IMR-90 (cell line): Measurements from ENCODE around the gene CHRM1. TPM values are rescaled to one million over a fixed set of nuclear protein-coding genes. Genes with fewer than 3 reads are reported as not detected.

Experiments
- ATAC-seq: fragments of 200-7000 bp; cut with Tn5 transposase; 2 replicates; pipeline ENCODE4 v1.9.1; 2020; ENCODE audit warnings: low read depth, mild to moderate bottlenecking, moderate library complexity
- BruUV-seq: library from RNA; stranded (reverse); fragments of 400-500 nt; replicated peaks from 2 replicates; lab custom pipeline; 2021; lab: Mats Ljungman, UMichigan
- CTCF ChIA-PET: fragments of 300-600 bp; formaldehyde crosslinking; extraction: SDS; loops from one replicate; lab custom pipeline; 2021; ENCODE audit warnings: antibody characterized with exemption; lab: Yijun Ruan, JAX
- POLR2A ChIA-PET: fragments of 300-600 bp; sonication (Branson Sonifier 250); formaldehyde crosslinking; loops from one replicate; lab custom pipeline; 2022; ENCODE audit warnings: antibody characterized with exemption; ENCODE audit not compliant: unreplicated experiment; lab: Charles Lee
- DNase-seq: peaks from one replicate; pipeline ENCODE4 v3.0.0; 2013
- H2AFZ ChIP-seq: replicated peaks from 2 replicates; pipeline ENCODE3; 2013; ENCODE audit warnings: low read length, mild to moderate bottlenecking; ENCODE audit not compliant: poor library complexity
- H2AK5ac ChIP-seq: 2 replicates; pipeline ENCODE4 v1.6.1; 2013; ENCODE audit warnings: low read depth, low read length, inconsistent platforms
- H2AK9ac ChIP-seq: replicated peaks from 2 replicates; pipeline ENCODE3; 2013; ENCODE audit warnings: mild to moderate bottlenecking, low read depth, low read length, moderate library complexity; ENCODE audit not compliant: poor library complexity
- H2BK120ac ChIP-seq: 2 replicates; pipeline ENCODE4 v1.6.1; 2013; ENCODE audit warnings: low read depth, low read length, inconsistent platforms
- H2BK15ac ChIP-seq: 3 replicates; pipeline ENCODE4 v1.6.1; 2013; ENCODE audit warnings: low read depth, low read length, inconsistent platforms
- H2BK20ac ChIP-seq: 2 replicates; pipeline ENCODE4 v1.6.1; 2013; ENCODE audit warnings: low read depth, mild to moderate bottlenecking, inconsistent platforms, low read length, moderate library complexity
- H2BK5ac ChIP-seq: 2 replicates; pipeline ENCODE4 v1.6.1; 2013; ENCODE audit warnings: mild to moderate bottlenecking, low read depth, low read length, inconsistent platforms; ENCODE audit not compliant: poor library complexity, severe bottlenecking
- H3K14ac ChIP-seq: replicated peaks from 2 replicates; pipeline ENCODE4 v1.6.1; 2013; ENCODE audit warnings: low read depth, low read length, inconsistent platforms
- H3K18ac ChIP-seq: 2 replicates; pipeline ENCODE4 v1.6.1; 2013; ENCODE audit warnings: low read depth, low read length, control low read depth
- H3K23ac ChIP-seq: 2 replicates; pipeline ENCODE4 v1.6.1; 2013; ENCODE audit warnings: low read depth, low read length, inconsistent platforms
- H3K27ac ChIP-seq: 2 replicates; pipeline ENCODE4 v1.5.1; 2013; ENCODE audit warnings: mild to moderate bottlenecking, control low read depth, low read length; ENCODE audit not compliant: insufficient read depth
- H3K27me3 ChIP-seq: 2 replicates; pipeline ENCODE4 v1.6.1; 2013; ENCODE audit warnings: low read length; ENCODE audit not compliant: control insufficient read depth, insufficient read depth
- H3K36me3 ChIP-seq: 2 replicates; pipeline ENCODE4 v1.6.1; 2013; ENCODE audit warnings: low read length, mixed read lengths; ENCODE audit not compliant: control insufficient read depth, insufficient read depth
- H3K4ac ChIP-seq: 2 replicates; pipeline ENCODE4 v1.6.1; 2013; ENCODE audit warnings: low read depth, low read length, inconsistent platforms
- H3K4me1 ChIP-seq: 2 replicates; pipeline ENCODE4 v1.6.1; 2013; ENCODE audit warnings: low read length, mixed read lengths; ENCODE audit not compliant: control insufficient read depth, insufficient read depth
- H3K4me2 ChIP-seq: 2 replicates; pipeline ENCODE4 v1.6.1; 2013; ENCODE audit warnings: low read depth, mild to moderate bottlenecking, control low read depth, low read length, moderate library complexity
- H3K4me3 ChIP-seq: 2 replicates; pipeline ENCODE4 v1.5.1; 2013; ENCODE audit warnings: low read depth, mild to moderate bottlenecking, control low read depth, low read length, moderate library complexity; ENCODE audit not compliant: insufficient read depth
- H3K56ac ChIP-seq: 2 replicates; pipeline ENCODE4 v1.6.1; 2013; ENCODE audit warnings: low read length, inconsistent platforms; ENCODE audit not compliant: insufficient read depth; ENCODE audit errors: extremely low read depth
- H3K79me1 ChIP-seq, 2 experiments: 2 replicates each; pipeline ENCODE4 v1.6.1; 2013; ENCODE audit warnings: low read length in 2 of 2, inconsistent platforms in 1 of 2, low read depth in 1 of 2
- H3K9ac ChIP-seq: 2 replicates; pipeline ENCODE4 v1.6.1; 2013; ENCODE audit warnings: low read depth, low read length, control low read depth
- H3K9me1 ChIP-seq: 2 replicates; pipeline ENCODE4 v1.6.1; 2013; ENCODE audit warnings: low read length, inconsistent platforms; ENCODE audit not compliant: insufficient read depth
- H3K9me3 ChIP-seq: 2 replicates; pipeline ENCODE4 v1.6.1; 2013; ENCODE audit warnings: low read length; ENCODE audit not compliant: control insufficient read depth, insufficient read depth
- H4K20me1 ChIP-seq: 2 replicates; pipeline ENCODE4 v1.6.1; 2013; ENCODE audit warnings: low read length, inconsistent platforms; ENCODE audit not compliant: insufficient read depth
- H4K5ac ChIP-seq: 2 replicates; pipeline ENCODE4 v1.6.1; 2013; ENCODE audit warnings: mild to moderate bottlenecking, low read depth, low read length, control low read depth
- H4K8ac ChIP-seq, 2 experiments: 2 replicates each; pipeline ENCODE4 v1.6.1; 2013; ENCODE audit warnings: low read depth in 2 of 2, low read length in 2 of 2, control low read depth in 1 of 2, inconsistent platforms in 1 of 2
- H4K91ac ChIP-seq: 2 replicates; pipeline ENCODE4 v1.6.1; 2013; ENCODE audit warnings: low read depth, low read length, inconsistent platforms; ENCODE audit not compliant: insufficient read depth
- CHD1 ChIP-seq: IDR thresholded peaks from 2 replicates; pipeline ENCODE4 v1.6.1; 2012; ENCODE audit warnings: low read depth, low read length, improper control_type of control experiment
- WGBS, 2 experiments: methylation state at CpG; one replicate each; pipeline versions ENCODE4 v1.1.5 to v1.1.7; 2013; ENCODE audit warnings: missing lambda C conversion rate in 2 of 2; ENCODE audit not compliant: insufficient read length in 1 of 2; ENCODE audit errors: extremely low coverage in 2 of 2; 5-methylcytosine and 5-hydroxymethylcytosine counted together
- dilution Hi-C: fragments of 300-500 bp; cut with HindIII; formaldehyde crosslinking; loops from one replicate; pipeline ENCODE4 v1.14.3; 2018; ENCODE audit warnings: low sequenced_read_pairs; ENCODE audit not compliant: unreplicated experiment
- in situ Hi-C: fragments of 300-500 bp; cut with MboI; formaldehyde crosslinking; loops from 3 replicates; pipeline ENCODE4 v1.14.3; 2019; ENCODE audit warnings: low sequenced_read_pairs, inconsistent platforms, mixed read lengths
- intact Hi-C: fragments of 100-400 bp; cut with micrococcal nuclease; formaldehyde crosslinking; loops from 2 replicates; pipeline ENCODE4 v1.10.0; 2022
- polyA plus RNA-seq, 3 experiments: library from polyadenylated mRNA; depleted of rRNA; stranded (reverse); fragments of >200 nt; gene quantifications; 2 replicates each; pipeline ENCODE4 v1.2.3, GENCODE V29; 2012; ENCODE audit warnings: low replicate concordance in 1 of 3
- total RNA-seq: library from RNA; depleted of rRNA; stranded (reverse); fragments of >200 nt; gene quantifications from 2 replicates; pipeline ENCODE4 v1.2.3, GENCODE V29; 2012

The CHRM1 gene
- total and polyA plus RNA-seq, 2 of the 4 experiments (the other 2 are of a cell fraction), result not detected

- H4K20me1 ChIP-seq, result no peaks in the 10 kb centered on the region
- H2BK5ac ChIP-seq, result no peak overlapping the region
- dilution Hi-C loops (no loop called here), intact Hi-C loops (no loop called here), in situ Hi-C loops (no loop called here)
- DNase-seq (no peak), ATAC-seq (no peak)
- no peak overlapping the region for H2AK5ac ChIP-seq
- no peak overlapping the region for H4K91ac ChIP-seq
- H2BK20ac ChIP-seq, result no peak overlapping the region
- H3K9ac ChIP-seq, result no peak overlapping the region
- H3K27me3 ChIP-seq, result peaks cover 82% of the 10 kb centered on the region
- H3K36me3 ChIP-seq, result no peaks in the 10 kb centered on the region
- H2BK15ac ChIP-seq, result no peak overlapping the region
- H3K23ac ChIP-seq, result no peak overlapping the region
- no peak overlapping the region for H3K4me3 ChIP-seq
- no peak overlapping the region for H3K27ac ChIP-seq
- BruUV-seq, result no TSS peak
- H4K5ac ChIP-seq, result no peak overlapping the region
- no peaks in the 10 kb centered on the region for H3K9me1 ChIP-seq
- CTCF ChIA-PET, result interaction anchor here (0.9 to 1.0 kb wide), 2 partner anchors 18 to 84 kb away, joined by 3 read pairs; no protein-coding TSS in a partner anchor
- H3K4me1 ChIP-seq, result peaks cover 8% of the 10 kb centered on the region; the same call in 1 of the 2 replicates
- no peak overlapping the region for H2BK120ac ChIP-seq
- no peak overlapping the region for H2AK9ac ChIP-seq
- no peak overlapping the region for H3K56ac ChIP-seq
- no peaks in the 10 kb centered on the region; the same call in 1 of the 2 replicates for H3K9me3 ChIP-seq
- H2AFZ ChIP-seq, result peak overlapping the region; percentile 82
- no peak overlapping the region for H3K14ac ChIP-seq
- no peak overlapping the region for H3K4ac ChIP-seq
- POLR2A ChIA-PET, result interaction anchor here (0.6 kb wide), 2 partner anchors 305 to 564 kb away, joined by 5 to 15 read pairs; no protein-coding TSS in a partner anchor
- 4% methylated on average over 9 of the region's 53 CpGs; no CpG with 5 or more reads in 1 of the 2 experiments for WGBS, 2 experiments
- no peak for TF ChIP-seq CHD1
- no peaks in the 10 kb centered on the region for H3K79me1 ChIP-seq
- H4K8ac ChIP-seq, result no peak overlapping the region
- H3K4me2 ChIP-seq, result no peak overlapping the region; the same call in 1 of the 2 replicates
- no peak overlapping the region for H3K18ac ChIP-seq
Observed at GRCh38 chr11:62926680-62927455, 5.7 kb upstream of the CHRM1 start.
